Muscle of leg (tissue), 11 donors: ENCODE measurements around the gene ZCCHC10. TPM values are rescaled to one million over a fixed set of nuclear protein-coding genes. Genes with fewer than 3 reads are reported as not detected.
A peak's percentile ranks its signal among the peaks of the same experiment; 100 is the strongest.
"Not testable (repeated sequence)": the region's sequence is repeated elsewhere in the genome, so short reads cannot be mapped to it uniquely, and the experiment has no call there.

Experiments used
- DNase-seq: peaks from one replicate; pipeline ENCODE4 v3.0.0; 2013
- H3K27ac ChIP-seq: one replicate; pipeline ENCODE4 v1.5.1; 2013; ENCODE audit warnings: mild to moderate bottlenecking, low read length, control low read depth
- H3K27me3 ChIP-seq: one replicate; pipeline ENCODE4 v1.6.1; 2013; ENCODE audit warnings: low read length; ENCODE audit not compliant: control insufficient read depth, insufficient read depth
- H3K36me3 ChIP-seq: one replicate; pipeline ENCODE4 v1.6.1; 2013; ENCODE audit warnings: low read length; ENCODE audit not compliant: control insufficient read depth, insufficient read depth
- H3K4me1 ChIP-seq: one replicate; pipeline ENCODE4 v1.6.1; 2013; ENCODE audit warnings: low read length; ENCODE audit not compliant: control insufficient read depth, insufficient read depth
- H3K4me3 ChIP-seq: one replicate; pipeline ENCODE4 v1.5.1; 2013; ENCODE audit warnings: low read length, control low read depth
- H3K9me3 ChIP-seq: replicated peaks from 2 replicates; pipeline ENCODE4 v1.6.1; 2013; ENCODE audit warnings: low read depth, low read length; ENCODE audit not compliant: control insufficient read depth
- WGBS: methylation state at CpG from one replicate; pipeline ENCODE4 v1.1.5; 2013; ENCODE audit warnings: missing lambda C conversion rate; ENCODE audit not compliant: insufficient coverage; 5-methylcytosine and 5-hydroxymethylcytosine counted together
- polyA plus RNA-seq, 8 donors: library from polyadenylated mRNA; unstranded; fragments of 120-200 nt; gene quantifications; one replicate each; pipeline versions ENCODE4 v1.2.1 to v1.2.3, GENCODE V29; 2013; ENCODE audit warnings: inconsistent platforms in 1 of 8, low replicate concordance in 1 of 8; ENCODE audit not compliant: insufficient read length in 8 of 8, insufficient read depth in 1 of 8
- total RNA-seq: library from RNA; stranded (reverse); fragments of 120-200 nt; gene quantifications from one replicate; pipeline ENCODE4 v1.2.4, GENCODE V29; 2013

Gene ZCCHC10
- total and polyA plus RNA-seq, 9 donors = 11.6 to 28.0 (median 22.6) TPM

DNA sequence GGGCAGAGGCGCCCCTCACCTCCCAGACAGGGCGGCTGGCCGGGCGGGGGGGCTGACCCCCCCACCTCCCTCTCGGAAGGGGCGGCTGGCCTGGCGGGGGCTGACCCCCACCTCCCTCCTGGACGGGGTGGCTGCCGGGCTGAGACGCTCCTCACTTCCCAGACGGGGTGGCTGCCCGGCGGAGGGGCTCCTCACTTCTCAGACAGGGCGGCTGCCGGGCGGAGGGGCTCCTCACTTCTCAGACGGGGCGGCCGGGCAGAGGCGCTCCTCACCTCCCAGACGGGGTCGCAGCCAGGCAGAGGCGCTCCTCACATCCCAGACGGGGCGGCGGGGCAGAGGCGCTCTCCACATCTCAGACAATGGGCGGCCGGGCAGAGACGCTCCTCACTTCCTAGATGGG lies 43.4 kb downstream of the ZCCHC10 start:
- H3K4me1 ChIP-seq, H3K9me3 ChIP-seq, H3K27me3 ChIP-seq, H3K4me3 ChIP-seq, H3K27ac ChIP-seq, DNase-seq, H3K36me3 ChIP-seq: not testable (repeated sequence)
- 96% methylated on average over 5 of the region's 30 CpGs for WGBS

DNA sequence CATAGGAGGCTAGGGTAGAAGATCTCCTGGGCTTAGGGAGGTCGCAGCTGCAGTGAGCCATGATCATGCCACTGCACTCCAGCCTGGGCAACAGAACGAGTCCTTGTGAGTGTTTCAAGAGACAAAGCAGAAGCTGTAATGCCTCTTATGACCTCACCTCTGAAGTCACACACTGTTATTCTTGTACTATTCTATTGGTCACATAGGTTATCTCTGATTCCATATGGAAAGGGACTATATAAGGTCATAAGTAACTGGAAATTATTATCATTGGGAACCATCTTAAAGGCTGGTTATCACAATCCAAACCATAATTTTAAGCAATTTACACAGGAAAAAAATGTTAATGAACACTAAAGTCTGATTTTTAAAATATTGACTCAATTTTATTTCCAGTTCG lies 45.1 kb downstream of the ZCCHC10 start:
- no peak for DNase-seq
- Histone ChIP-seq H3K36me3 (no peaks in the 10 kb centered on the region), H3K27me3 (no peaks in the 10 kb centered on the region), H3K4me1 (no peaks in the 10 kb centered on the region), H3K27ac (no peak overlapping the region), H3K9me3 (no peaks in the 10 kb centered on the region), H3K4me3 (no peak overlapping the region)
- 86% methylated on average over 1 of the region's 3 CpGs for WGBS

DNA sequence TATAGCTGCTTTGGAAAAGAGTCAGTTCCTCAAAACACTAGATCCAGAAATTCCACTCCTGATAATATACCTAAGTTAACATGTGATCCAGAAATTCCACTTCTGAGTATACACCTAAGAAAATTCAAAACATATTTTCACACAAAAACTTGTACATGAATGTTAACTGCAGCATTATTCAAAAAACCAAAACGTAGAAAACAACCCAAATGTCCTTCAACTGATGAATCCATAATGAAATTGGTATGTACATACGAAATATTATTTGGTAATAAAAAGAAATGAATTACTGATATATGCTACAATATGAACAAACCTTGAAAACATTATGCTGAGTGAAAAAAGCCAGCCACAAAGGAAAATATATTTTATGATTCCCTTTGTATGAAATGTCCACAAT lies 46.4 kb downstream of the ZCCHC10 start:
- Histone ChIP-seq H3K27me3 (no peaks in the 10 kb centered on the region), H3K36me3 (no peaks in the 10 kb centered on the region), H3K4me1 (no peaks in the 10 kb centered on the region), H3K9me3 (no peaks in the 10 kb centered on the region), H3K27ac (no peak overlapping the region), H3K4me3 (no peak overlapping the region)
- WGBS = no CpG with 5 or more reads among the region's 2 CpGs
- no peak for DNase-seq

DNA sequence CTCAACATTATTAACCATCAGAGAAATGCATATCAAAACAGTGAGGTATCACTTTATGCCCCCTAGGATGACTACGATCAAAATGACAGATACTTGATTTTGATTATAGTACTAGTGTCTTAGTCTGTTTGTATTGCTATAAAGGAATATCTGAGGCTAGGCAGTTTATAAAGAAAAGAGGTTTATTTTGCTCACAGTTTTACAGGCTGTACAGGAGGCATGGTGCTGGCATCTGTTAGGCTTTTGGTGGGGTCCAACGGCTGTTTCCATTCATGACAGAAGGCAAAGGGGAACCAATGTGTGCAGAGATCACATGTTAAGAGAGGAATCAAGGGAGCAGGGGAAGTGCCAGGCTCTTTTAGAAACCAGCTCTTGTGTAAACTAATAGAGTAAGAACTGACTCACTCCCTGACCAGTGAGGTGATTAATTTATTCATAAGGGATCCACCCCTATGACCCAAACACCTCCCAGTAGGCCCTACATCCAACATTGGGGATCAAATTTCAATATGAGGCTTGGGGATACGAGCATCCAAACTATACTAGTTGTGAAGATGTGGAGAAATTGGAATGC lies 46.9 kb downstream of the ZCCHC10 start:
- DNase-seq = no peak
- no peaks in the 10 kb centered on the region for H3K36me3 ChIP-seq
- 86% methylated on average over 1 of the region's 3 CpGs for WGBS
- no peaks in the 10 kb centered on the region for H3K4me1 ChIP-seq
- no peak overlapping the region for H3K27ac ChIP-seq
- H3K4me3 ChIP-seq = no peak overlapping the region
- no peaks in the 10 kb centered on the region for H3K9me3 ChIP-seq
- H3K27me3 ChIP-seq = no peaks in the 10 kb centered on the region

DNA sequence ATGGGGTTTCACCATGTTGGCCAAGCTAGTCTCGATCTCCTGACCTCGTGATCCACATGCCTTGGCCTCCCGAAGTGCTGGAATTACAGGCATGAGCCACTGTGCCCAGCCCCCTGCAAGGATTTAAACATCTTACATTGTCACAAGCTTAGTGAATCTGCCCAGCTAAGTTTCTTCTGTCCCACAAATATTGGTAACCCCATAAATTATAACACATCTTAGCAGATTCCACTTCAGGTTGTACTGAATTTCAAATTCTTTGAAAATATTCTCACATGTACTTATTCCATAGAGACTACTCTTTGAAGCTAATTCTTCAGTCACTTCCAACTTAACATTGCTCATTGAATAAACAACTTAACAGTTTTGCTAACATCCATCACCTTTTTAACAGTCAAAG lies 49.5 kb downstream of the ZCCHC10 start:
- no peaks in the 10 kb centered on the region for H3K27me3 ChIP-seq
- 100% methylated on average over 3 of the region's 3 CpGs for WGBS
- no peaks in the 10 kb centered on the region for H3K36me3 ChIP-seq
- H3K9me3 ChIP-seq = no peaks in the 10 kb centered on the region
- H3K4me1 ChIP-seq = no peaks in the 10 kb centered on the region
- no peak for DNase-seq
- no peak overlapping the region for H3K27ac ChIP-seq
- H3K4me3 ChIP-seq = no peak overlapping the region

DNA sequence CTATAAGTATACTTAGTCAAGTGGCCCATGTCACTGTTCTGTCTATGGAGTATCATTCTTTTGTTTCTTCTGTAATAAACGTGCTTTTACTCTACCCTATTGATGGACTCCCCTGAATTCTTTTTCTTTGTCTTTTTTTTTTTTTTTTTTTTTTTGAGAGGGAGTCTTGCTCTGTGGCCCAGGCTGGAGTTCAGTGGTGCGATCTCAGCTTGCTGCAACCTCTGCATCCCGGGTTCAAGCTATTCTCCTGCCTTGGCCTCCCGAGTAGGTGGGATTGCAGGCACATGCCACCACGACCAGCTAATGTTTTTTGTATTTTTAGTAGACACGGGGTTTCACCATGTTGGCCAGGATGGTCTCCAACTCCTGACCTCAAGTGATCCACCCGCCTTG lies 53.9 kb downstream of the ZCCHC10 start:
- H3K4me3 ChIP-seq, H3K4me1 ChIP-seq, H3K27me3 ChIP-seq, H3K36me3 ChIP-seq, H3K9me3 ChIP-seq, DNase-seq, H3K27ac ChIP-seq: not testable (repeated sequence)
- 84% methylated on average over 5 of the region's 7 CpGs for WGBS

DNA sequence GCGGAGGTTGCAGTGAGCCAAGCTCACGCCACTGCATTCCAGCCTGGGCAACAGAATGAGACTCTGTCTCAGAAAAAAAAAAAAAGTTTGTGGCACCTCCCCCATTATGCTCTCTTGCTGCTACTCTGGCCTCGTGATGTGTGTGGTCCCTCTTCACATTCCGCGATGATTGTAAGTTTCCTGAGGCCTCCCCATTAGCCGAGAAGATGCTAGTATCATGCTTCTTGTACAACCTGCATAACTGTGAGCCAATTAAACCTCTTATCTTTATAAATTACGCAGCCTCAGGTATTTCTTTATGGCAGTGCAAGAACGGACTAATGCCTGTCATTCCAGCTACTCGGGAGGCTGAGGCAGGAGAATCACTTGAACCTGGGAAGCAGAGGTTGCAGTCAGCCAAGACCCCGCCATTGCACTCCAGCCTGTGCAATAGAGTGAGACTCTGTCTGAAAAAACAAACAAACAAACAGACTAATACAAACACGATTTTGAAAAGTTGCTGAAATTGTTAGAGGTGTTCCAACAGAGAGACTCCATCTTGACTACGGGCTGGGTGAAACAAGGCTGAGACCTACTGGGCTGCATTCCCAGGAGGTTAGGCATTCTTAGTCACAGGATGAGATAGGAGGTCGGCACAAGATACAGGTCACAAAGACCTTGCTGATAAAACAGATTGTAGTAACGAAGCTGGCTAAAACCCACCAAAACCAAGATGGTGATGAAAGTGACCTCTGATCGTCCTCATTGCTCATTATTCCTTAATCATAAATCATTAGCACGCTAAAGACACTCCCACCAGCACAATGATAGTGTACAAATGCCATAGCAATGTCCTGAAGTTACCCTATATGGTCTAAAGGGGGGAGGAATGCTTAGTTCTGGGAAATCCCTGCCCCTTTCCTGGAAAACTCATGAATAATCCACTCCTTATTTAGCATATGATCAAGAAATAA lies 54.6 kb downstream of the ZCCHC10 start:
- no peak for DNase-seq
- Histone ChIP-seq H3K27ac (no peak overlapping the region), H3K27me3 (no peaks in the 10 kb centered on the region), H3K9me3 (no peaks in the 10 kb centered on the region), H3K36me3 (no peaks in the 10 kb centered on the region), H3K4me1 (no peaks in the 10 kb centered on the region), H3K4me3 (no peak overlapping the region)
- 88% methylated on average over 7 of the region's 16 CpGs for WGBS

DNA sequence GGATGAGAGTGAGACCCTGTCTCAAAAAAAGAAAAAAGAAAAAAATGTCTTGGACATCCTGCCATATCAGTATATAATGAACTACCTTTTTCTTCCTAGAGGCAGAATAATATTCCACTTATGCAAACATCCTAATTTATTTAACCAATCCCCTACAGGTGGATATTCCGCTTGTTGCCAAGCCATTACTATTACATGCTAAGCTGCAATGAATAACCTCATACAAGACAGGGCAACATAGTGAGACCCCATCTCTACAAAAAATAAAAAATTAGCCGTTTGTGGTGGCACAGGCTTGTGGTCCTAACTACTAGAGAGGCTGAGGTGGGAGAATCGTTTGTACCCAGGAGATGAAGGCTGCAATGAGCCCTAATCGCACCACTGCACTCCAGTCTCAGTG lies 61.2 kb downstream of the ZCCHC10 start:
- Histone ChIP-seq H3K4me3 (no peak overlapping the region), H3K27me3 (no peaks in the 10 kb centered on the region), H3K4me1 (peaks cover 13% of the 10 kb centered on the region), H3K36me3 (no peaks in the 10 kb centered on the region), H3K9me3 (no peaks in the 10 kb centered on the region), H3K27ac (no peak overlapping the region)
- no peak for DNase-seq
- no CpG with 5 or more reads among the region's 4 CpGs for WGBS

DNA sequence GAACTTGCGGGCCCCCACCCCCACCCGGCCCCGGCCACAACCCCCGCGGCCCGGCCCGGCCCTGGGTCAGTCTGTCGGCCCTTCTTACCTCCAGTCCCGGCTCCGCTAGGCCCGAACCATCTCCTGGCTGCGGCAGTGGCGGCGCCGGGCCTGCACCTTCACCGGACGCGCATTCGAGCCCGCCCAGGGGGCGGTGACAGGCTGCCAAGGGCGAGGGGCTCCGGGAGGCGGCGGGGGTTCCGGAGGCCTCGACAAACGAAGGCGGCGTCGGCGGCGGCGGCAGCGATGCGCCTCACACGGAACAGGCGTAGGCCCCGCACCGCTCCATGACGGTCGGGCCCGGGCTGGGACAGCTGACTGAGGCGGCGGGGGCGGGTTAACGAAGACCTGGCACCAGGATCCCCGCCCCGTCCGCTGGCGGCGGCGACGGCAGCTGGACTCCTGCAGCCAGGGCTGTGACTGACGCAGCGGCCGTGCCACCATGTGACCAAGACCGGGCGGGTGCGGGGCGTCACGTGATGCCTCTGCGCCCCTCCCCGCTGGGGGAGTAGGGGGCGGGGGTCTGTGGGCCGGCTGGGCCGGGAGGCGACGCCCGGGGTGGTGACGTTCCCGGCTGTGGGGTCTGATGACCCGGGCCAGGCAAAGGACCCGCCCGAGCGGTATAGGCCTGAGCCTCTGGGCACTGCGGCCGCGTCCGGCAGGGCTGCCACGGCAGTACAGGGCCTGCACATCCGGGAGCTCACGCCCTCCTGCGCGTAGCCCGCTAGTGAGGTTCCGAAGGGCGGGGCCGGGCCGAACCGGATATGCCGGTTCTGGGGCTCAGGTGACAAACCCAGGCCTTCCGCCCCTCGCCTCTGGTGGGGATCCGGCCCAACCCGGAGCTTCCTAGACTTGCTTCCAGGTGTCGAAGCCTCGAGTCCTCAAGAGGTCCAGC lies 62.9 kb downstream of the ZCCHC10 start, which contains the start of gene AFF4:
TSS of gene AFF4 (minus strand) at position 464 of the 934 bp plus-strand sequence. CDS start 26,445 bp downstream, outside the sequence.
- Histone ChIP-seq H3K4me3 (peak within 1 kb of the TSS; percentile 76), H3K27me3 (no peaks in the 10 kb centered on the region), H3K4me1 (peaks cover 13% of the 10 kb centered on the region), H3K36me3 (no peaks in the 10 kb centered on the region), H3K27ac (peak within 1 kb of the TSS; percentile 98), H3K9me3 (no peaks in the 10 kb centered on the region)
- peak; percentile 99 for DNase-seq
- 0% methylated on average over 92 of the region's 98 CpGs for WGBS
